GM21390 (cell line): ENCODE results near the gene TMTC1.

ENCODE experiments used
- ATAC-seq: cut with Tn5 transposase; IDR thresholded peaks from one replicate; pipeline ENCODE4 v1.9.1; 2021; ENCODE audit not compliant: unreplicated experiment

Gene TMTC1

DNA sequence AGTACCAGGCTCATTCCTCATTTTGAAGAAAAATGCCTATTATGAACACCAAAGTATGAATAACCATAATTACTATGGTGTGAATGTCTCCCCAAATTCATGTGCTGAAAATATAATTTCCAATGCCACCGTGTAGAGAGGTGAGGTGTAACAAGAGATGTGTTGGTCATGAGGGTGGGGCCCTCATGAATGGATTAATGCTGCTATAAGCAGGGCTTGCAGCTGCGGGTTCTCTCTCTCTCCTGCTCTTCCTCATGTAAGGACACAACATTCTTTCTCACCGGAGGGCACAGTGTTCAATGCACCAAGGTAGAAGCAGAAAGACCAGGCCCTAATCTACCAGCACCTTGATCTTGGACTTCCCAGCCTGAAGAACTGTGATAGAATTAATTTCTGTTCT lies 70.0 kb downstream of the TMTC1 start:
- no peak for ATAC-seq

DNA sequence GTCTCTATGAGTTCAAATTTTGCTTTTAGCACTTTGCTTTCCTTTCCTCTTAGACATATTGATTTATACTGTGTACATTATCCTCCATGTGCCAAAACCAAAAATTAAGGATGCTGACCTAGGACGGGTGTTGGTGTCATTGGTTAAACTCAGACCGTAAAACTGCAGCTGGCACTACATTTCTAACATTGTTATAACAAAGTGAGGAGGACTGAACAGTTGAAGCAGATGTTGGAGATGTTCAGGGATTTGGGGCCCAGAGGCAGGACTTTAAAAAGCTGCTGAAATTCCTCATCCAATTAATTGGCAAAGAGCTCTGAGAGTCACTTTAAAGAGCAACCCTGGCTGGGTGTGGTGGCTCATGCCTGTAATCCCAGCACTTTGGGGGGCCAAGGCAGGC lies 72.4 kb downstream of the TMTC1 start:
- ATAC-seq, result no peak

DNA sequence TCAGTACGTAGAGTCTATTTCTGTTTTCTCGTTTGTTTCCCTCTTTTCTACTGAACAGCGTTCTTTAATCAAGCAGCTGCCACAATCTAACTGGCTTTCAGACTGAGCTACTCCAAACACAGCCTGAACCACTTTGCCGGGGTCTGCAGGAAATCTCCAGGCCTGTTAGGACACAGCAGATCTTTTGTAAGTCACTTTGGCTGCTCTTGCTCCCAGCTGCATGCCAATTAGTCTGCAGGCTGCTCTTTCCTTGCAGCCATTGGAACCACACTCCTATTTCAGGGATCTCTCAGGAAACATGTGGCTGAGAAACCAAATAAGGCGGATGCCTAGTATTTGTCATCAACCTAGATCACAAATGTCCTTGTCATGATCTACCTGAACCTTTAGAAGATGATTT lies 73.6 kb downstream of the TMTC1 start:
- no peak for ATAC-seq

DNA sequence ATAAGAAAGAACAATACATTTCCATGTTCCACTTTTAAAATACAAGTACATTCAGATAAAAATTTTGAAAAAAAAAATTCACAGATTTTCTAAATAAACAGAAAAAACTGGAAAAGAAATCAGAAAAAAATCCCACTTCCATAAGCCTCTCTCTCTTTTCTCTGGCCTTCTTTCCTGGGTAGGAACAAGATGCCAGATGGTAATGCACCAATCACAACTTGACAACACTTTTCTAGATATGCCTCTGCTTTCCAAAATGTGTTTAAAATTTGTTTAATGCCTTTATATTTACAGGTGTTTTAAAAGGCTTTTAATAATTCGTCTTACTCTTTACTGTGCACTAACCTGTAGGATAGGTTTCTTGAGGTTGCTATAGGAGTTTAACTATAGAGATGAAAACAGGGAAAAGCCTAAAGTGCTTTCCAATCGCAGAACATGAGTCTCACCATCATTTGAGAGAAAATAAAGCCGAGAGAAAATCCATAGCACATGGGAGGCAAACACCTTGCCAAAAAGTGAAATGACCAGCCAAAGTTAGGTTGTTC lies 74.2 kb downstream of the TMTC1 start:
- no peak for ATAC-seq

DNA sequence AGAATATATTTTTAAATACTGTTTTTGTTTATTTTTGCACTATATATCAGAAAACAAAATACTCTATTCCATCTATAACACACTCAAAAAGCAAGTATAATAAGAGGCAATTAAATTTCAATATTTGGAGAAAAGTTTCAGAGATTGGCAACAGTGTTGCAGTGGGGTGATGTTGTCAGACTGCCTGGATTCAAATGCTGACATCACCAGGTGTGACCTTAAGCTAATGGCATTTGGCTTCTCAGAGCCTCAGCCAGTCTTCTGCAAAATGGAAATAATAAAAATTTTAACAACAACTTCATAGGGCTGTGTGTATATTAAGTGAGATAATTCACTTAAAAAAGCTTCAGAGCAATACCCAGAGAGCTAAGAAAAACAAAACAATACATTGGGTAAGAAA lies 74.7 kb downstream of the TMTC1 start:
- ATAC-seq, result no peak

DNA sequence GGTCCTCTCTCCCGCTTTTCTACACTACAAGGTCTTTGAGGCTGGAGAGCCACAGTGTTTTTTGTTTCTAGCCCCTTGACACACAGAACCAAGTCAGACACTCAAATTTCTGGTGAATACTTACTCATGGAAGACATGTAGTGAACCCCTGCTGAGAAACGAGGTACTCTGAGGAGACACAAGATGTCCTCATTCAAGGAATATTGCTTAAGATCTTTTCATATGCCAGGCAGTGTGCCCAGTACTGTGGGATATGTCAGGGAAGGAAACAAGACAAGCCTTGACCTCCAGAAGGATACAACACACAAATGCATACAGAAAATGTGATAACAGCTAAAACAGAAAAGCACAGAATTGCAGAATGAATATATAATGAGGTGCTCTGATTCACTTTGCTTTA lies 75.9 kb downstream of the TMTC1 start:
- ATAC-seq, result no peak

DNA sequence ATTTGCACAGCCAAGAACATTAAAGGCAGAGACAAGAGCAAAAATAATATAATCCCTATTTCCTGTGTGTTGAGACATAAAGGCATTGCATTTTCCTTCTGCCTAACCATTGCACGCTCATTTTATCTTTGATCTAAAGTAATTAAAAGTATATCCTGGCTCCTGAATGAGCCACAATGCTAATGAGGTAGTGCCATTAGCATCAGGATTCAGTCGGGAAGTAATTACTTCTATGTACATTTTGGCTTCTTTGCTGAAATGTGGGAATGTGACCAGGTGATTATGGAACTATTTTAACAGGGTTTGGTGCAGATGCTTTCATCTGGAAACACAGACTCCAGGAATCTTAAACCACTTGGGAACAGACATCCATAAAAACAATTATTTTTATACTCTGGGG lies 77.4 kb downstream of the TMTC1 start:
- no peak for ATAC-seq

DNA sequence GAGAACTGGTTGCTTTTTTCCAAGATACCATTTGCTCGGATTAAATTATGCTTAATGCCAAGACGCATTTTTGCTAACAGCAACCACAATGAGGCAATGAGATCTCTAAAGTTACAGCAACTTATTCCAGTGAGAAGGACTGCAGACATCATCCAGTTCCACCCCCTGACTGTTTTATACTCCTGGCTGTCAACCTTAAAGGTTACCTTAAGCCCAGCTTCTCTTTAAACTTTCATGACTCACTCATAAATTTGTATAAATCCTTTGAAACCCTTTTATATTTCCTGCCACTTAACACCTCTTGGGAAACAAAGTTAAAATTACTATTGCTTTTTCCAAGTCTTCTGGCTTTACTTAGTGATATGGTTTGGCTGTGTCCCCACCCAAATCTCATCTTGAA lies 80.2 kb downstream of the TMTC1 start:
- ATAC-seq, result no peak

DNA sequence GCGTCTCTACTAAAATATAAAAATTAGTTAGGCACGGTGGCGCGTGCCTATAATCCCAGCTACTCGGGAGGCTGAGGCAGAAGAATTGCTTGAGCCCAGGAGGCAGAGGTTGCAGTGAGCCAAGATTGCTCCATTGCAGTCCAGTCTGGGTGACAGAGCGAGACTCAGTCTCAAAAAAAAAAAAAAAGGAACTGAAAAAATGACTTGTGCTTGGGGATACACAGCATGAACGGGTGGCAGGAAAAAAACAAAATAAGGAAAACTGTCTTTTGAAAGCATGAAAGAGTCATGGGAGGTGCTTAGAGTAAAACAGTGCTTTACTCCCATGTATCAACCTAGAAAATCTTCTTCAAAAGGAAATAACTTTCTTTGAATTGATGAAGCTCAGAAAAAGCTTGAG lies 80.8 kb downstream of the TMTC1 start:
- ATAC-seq, result no peak

DNA sequence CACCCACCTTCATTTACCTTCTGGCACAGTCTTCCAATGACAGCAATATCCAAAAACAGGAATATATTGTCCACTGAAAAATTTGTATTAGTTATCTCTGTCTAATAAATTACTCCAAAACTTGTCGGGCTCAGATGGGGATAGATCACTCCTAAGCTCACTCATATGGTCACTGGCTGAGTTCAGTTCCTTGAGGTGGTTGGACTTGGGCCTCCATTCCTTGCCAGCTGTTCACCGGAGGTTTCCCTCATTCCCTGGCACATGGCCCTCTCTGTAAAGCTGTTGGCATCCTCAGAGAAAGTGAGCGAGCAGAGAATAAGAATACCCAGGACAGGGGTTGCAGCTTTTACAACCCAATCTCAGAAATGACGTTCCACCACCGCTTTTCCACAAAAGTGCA lies 81.5 kb downstream of the TMTC1 start:
- no peak for ATAC-seq

DNA sequence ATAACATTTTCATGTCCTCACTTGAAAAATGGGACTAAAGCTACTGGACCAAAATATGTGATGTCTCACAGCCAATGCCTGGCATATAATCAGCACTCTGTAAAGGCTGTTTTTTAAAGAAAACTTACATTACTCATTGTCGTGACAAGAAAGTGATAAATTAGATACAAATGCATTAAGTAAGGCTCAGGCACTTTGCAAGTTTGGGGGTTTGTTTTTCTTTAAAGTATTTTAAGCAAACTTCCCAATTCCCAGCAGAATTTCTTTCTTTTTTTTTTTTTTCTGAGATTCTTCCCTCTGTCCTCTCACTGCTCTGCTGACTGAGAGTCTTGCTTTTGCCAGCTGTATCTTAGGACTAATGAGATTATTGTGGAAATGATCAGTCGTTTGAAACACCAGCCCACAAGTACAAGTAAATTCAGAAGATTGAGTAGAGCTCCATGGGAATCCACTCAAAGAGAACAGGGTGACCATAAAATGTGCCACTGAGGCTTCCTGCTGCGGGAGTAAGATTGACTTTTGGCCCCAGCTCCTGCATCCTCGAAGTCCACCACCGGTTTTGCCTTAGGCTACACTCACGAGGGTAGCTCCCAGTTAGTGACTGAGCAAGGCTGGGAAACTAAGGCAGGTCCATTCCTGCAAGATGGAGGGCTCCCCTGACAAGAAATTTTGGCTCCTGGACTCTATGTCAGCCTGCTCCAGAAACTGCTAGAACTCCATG lies 82.8 kb downstream of the TMTC1 start:
- ATAC-seq, result no peak

DNA sequence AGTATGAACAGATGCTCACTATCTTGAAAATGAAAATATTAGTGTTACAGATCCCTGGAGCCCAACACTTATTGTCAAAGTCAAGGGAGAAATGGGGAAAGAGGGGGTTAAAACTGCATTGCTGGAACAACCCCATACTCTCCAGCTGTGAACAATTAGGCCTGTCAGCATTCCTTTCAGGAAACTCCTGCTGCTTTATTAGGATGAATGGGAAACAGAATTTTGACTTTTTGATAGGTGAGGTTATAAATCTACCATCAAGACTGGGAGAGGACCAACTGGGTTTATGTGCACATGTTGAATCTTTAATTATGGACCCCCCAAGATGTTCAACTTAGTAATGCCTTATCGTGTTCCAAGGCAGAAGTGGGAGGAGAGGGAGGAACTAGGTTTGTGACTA lies 85.0 kb downstream of the TMTC1 start:
- ATAC-seq, result no peak

DNA sequence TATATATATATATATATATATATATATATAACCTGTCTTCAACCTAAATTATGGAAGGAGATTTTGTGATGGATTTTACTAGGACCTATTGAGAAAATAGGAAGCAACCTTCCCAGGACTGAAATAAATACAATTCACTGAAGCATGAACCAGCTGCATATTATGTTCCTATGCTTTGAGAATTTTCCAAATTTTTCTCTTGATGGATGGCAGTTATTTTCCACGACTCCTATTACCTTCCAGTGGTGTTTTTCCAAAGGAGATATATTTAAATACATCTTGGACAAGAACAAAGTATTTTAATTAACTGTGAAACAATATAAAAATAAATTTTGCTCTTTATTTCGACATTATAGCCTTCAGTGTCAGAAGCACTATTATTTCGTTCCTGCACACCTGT lies 87.9 kb downstream of the TMTC1 start:
- no peak for ATAC-seq

DNA sequence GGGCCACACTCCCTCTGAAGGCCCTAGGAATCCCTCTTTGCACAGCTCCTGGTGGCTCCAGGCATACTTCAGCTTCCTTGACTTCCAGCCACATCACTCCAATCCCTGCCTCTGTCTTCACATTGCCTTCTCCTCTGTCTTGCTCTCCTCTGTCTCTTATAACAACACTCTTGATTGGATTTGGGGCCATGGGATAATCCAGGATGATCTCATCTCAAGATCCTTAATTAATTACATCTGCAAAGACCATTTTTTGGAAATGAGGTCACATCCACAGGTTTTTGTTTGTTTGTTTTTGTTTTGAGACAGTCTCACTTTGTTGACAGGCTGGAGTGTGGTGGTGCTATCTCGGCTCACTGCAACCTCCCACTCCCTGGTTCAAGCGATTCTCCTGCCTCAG lies 88.7 kb downstream of the TMTC1 start:
- ATAC-seq, result no peak

DNA sequence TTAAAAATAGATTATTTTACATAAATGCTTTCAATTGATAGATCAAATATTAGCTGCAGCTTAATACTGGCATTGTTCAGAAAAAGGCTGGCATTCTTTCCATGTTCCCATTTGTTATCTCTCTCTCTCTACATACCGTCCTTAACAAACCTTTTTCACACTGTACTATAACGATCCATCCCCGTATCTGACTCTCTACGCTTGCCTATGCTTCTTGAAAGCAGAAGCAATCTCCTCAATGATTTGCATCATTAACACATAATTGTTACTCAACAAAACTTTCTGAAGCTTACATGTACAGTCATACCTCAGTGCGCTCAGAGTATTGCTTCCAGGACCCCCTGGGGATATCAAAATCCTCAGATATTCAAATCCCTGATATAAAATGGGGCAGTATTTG lies 89.7 kb downstream of the TMTC1 start:
- no peak for ATAC-seq

DNA sequence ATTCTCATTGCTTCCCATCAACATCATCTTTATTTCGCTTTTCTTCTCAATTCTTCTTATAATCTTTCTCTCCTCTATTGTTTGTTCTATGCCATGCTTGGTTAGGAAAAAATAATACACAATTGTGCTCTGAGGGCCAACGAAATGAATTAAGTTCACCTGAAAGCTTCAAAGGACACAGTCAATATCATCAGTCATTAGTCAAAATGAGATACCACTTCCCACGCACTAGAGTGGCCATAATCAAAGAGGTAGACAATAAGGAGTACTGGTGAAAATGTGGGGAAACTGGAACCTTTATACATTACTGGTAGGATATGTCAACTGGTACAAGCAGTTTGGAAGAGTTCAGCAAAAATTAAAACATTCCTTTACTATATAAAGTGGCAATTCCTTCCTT lies 91.5 kb downstream of the TMTC1 start:
- no peak for ATAC-seq

DNA sequence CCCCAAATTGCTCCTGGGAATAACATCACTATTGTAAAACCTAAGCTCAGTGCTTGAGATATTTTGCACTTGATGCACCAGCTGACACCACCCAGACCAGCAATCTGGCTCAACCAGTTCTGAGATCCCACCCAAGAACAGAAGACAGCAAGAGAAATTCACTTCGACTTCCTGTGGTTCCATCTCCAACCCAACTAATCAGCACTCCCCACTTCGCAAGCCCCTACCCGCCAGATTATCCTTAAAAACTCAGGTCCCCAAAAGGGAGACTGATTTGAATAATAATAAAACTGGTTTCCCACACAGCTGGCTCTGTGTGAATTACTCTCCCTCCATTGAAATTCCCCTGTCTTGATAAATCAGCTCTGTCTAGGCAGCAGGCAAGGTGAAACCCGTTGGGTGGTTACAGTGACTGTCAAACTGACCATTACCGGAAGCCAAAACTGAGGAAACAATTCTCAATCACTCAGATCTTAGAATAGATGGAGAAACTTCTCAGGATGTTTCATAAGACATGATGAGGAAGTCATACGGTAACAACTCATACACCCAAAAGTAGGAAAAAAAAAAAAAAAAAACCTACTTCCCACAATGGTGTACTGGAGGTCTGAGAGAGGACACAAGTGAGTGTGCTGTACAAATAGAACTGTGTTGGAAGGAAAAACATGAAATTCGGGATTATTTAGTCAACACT lies 92.4 kb downstream of the TMTC1 start:
- no peak for ATAC-seq

DNA sequence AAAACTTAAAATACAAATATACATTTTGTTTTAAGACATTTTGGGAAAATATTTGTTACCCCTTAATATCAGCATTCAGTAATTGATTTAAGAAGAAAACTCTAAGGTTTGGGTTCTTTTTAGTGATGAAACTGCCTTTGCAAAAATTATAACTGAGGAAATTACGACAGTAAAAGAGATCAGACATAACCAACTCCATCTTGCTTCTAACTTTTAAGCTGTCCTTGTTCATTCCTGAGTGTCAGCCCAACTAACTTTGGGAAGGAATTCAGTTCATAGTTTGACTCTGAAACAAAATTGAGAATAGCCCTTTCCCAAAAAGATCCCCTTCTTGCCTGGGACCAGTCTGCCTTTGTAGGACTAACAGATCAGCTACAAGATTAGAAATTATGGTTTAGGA lies 93.0 kb downstream of the TMTC1 start:
- no peak for ATAC-seq

DNA sequence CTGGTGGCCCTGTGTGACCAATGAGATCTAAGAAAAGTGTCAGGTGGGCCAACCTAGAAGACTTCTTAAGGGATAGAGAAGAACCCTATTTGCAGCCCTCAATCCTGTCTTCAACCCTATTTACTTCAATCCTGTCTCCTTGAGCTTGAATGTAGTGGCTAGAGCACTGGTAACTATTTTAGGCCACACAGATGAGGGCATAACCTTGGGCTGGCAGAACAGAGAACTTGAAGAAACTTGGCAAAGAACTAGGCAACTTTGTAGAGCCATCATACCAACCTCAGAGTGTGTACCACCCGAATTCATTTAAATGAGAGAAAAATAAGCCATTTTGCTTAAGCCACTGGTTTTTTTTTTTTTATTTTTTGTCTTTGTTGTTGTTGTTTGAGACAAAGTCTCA lies 94.8 kb downstream of the TMTC1 start:
- no peak for ATAC-seq

DNA sequence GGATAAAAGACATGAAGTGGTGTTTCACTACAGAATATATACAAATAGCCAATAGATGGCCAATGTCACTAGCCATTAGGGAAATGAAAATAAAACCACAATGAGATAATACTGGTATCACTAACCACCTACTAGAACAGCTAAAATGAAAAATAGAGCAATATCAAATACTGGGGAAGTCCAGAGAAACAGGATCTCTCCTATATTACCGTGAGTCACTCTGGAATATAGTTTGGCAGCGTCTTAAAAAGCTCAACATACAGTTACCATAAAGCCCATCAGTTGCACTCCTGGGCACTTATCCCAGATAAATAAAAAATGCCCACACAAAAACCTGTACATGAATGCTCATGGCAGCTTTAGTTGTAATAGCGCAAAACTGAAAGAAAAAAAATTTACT lies 101.7 kb downstream of the TMTC1 start:
- ATAC-seq, result no peak

DNA sequence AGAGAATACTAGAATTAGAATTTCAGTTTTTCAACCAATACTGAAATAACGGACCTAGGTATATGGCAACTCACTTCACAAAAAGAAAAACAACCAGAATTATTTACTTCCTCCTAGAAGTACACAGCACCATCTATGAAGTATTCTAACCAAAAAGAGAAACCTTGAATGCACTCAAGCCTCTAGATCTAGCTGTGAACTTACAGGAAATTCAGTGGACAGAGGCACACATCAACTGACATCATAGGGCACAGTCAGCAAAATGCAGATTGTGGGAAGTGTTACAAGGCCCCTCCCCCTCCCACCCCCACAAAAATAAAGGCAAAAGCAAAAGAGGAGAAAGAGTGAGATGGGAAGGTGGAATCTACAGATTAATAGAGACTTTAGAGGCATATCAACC lies 102.4 kb downstream of the TMTC1 start:
- no peak for ATAC-seq

DNA sequence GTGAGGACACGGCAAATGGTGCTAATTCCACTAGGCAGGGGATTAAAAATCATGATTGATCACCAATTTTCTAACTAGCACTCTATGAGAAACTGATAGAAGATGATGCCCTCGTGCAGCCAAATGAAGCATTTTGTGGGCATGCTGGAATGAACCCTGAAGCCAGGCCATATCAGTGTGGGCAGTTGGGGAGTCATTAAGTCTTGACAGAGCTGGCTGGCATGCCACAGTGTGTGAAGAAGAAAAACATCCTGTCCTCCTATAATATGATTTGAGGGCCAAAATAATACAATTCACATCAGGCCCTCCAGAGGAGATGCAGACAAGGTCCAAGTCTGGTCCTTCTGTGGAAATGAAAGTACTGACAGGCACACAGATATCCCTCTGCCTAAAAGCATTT lies 107.1 kb downstream of the TMTC1 start:
- ATAC-seq, result no peak

DNA sequence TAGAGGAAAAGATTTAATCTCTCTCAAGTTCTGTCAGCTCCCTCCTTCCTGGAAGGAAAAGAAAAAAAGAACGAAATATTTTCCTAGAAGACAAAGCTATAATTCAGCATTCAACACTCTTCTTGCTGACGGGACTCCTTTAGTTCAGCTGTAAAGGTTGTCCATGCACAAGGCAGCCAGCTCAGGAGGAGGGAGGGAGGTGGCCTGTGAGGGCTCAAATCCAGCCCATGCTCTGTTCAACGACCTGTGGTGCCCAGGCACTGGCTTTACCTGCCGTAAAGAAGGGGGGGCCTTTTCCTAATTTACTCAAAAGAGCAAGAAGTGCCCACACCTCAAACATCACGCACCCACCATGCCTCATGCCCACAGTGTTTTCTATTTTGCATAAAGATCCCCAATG lies 109.3 kb downstream of the TMTC1 start:
- ATAC-seq, result no peak
